DMS114 treated with DMSO at 0.1 percent for 48 hours (cell line): ENCODE results near the gene SERP2.

ENCODE experiments used
- DNase-seq: peaks from one replicate; lab custom pipeline; 2025; ENCODE audit not compliant: unreplicated experiment; lab: John Stamatoyannopoulos, UW

The SERP2 gene

GRCh38 chr13:44386913-44387556 lies 13.4 kb downstream of the SERP2 start:
- no peak for DNase-seq

GRCh38 chr13:44388427-44389059 lies 14.9 kb downstream of the SERP2 start:
- no peak for DNase-seq

- no peak for DNase-seq
Observed at GRCh38 chr13:44389060-44389666, 15.5 kb downstream of the SERP2 start.

- no peak for DNase-seq
Observed at GRCh38 chr13:44389876-44390275, 16.3 kb downstream of the SERP2 start.

- no peak for DNase-seq
Observed at GRCh38 chr13:44393391-44393790, 19.8 kb downstream of the SERP2 start.

GRCh38 chr13:44394658-44395057 lies 21.0 kb downstream of the SERP2 start:
- no peak for DNase-seq

GRCh38 chr13:44395976-44396694 lies 22.5 kb downstream of the SERP2 start:
- DNase-seq = no peak

GRCh38 chr13:44396701-44397580 lies 23.3 kb downstream of the SERP2 start:
- DNase-seq = no peak

- no peak for DNase-seq
Observed at GRCh38 chr13:44397766-44398223, 24.2 kb downstream of the SERP2 start.

GRCh38 chr13:44398606-44399005 lies 25.0 kb downstream of the SERP2 start:
- DNase-seq = no peak

GRCh38 chr13:44399074-44399473 lies 25.4 kb downstream of the SERP2 start:
- DNase-seq = no peak

- DNase-seq = no peak
Observed at GRCh38 chr13:44400736-44401135, 27.1 kb downstream of the SERP2 start.

- DNase-seq = no peak
Observed at GRCh38 chr13:44401577-44401976, 28.0 kb downstream of the SERP2 start.

- no peak for DNase-seq
Observed at GRCh38 chr13:44402899-44403445, 29.3 kb downstream of the SERP2 start.

- DNase-seq = no peak
Observed at GRCh38 chr13:44403461-44404056, 29.9 kb downstream of the SERP2 start.

GRCh38 chr13:44404261-44405132 lies 30.9 kb downstream of the SERP2 start:
- no peak for DNase-seq

GRCh38 chr13:44406617-44407016 lies 33.0 kb downstream of the SERP2 start:
- DNase-seq = no peak

GRCh38 chr13:44407379-44407778 lies 33.8 kb downstream of the SERP2 start:
- DNase-seq = no peak

GRCh38 chr13:44407891-44408290 lies 34.3 kb downstream of the SERP2 start:
- DNase-seq = no peak
